K562 (cell line): ENCODE data around the gene PIM3. TPM values are rescaled to one million over a fixed set of nuclear protein-coding genes. Genes with fewer than 3 reads are reported as not detected.

ENCODE experiments used
- COPS2 ChIP-seq: fragments of 450-650 bp; conservative IDR thresholded peaks from 2 replicates; pipeline ENCODE4 v1.6.1; 2016; ENCODE audit warnings: mild to moderate bottlenecking, moderate library complexity
- E2F8 ChIP-seq: fragments of 450-650 bp; IDR thresholded peaks from 2 replicates; pipeline ENCODE4 v1.7.1; 2018; ENCODE audit warnings: mild to moderate bottlenecking, low read depth; ENCODE audit not compliant: partially characterized antibody
- ERF ChIP-seq: fragments of 450-650 bp; formaldehyde crosslinking; IDR thresholded peaks from 2 replicates; pipeline ENCODE4 v1.4.0; 2020; ENCODE audit warnings: mild to moderate bottlenecking, mixed read lengths
- HDAC1 ChIP-seq, 2 experiments: fragments of 450-650 bp; IDR thresholded peaks; 2 replicates each; pipeline ENCODE4 v1.6.1; 2016 to 2017; ENCODE audit warnings: inconsistent platforms in 1 of 2, mild to moderate bottlenecking in 1 of 2, moderate library complexity in 1 of 2
- HMG20B ChIP-seq: fragments of 250-450 bp; sonication (Bioruptor Pico); IDR thresholded peaks from 2 replicates; pipeline ENCODE4 v1.5.0; 2021; ENCODE audit warnings: mild to moderate bottlenecking
- LARP7 ChIP-seq: fragments of 450-650 bp; IDR thresholded peaks from 2 replicates; pipeline ENCODE4 v1.6.1; 2016
- NKRF ChIP-seq: fragments of 450-650 bp; IDR thresholded peaks from 2 replicates; pipeline ENCODE4 v1.6.1; 2016; ENCODE audit warnings: borderline replicate concordance
- SLC30A9 ChIP-seq: fragments of 250-450 bp; sonication (Bioruptor Pico); IDR thresholded peaks from 2 replicates; pipeline ENCODE4 v1.8.0; 2022; ENCODE audit warnings: mild to moderate bottlenecking, moderate library complexity
- THRB ChIP-seq: fragments of 450-650 bp; formaldehyde crosslinking; conservative IDR thresholded peaks from 2 replicates; pipeline ENCODE4 v1.4.0; 2022; ENCODE audit warnings: mild to moderate bottlenecking, missing genetic modification characterization
- TSC22D4 ChIP-seq: fragments of 450-650 bp; IDR thresholded peaks from 2 replicates; pipeline ENCODE4 v1.6.1; 2016; ENCODE audit warnings: missing genetic modification characterization, missing biosample characterization, control low read depth
- ZBTB11 ChIP-seq, 3 experiments: fragments of 200-800 bp in 1 of 3; fragments of 250-450 bp in 1 of 3; fragments of 450-650 bp in 1 of 3; sonication (Bioruptor Pico) in 1 of 3; sonication (Bioruptor generic) in 1 of 3; formaldehyde crosslinking in 1 of 3; IDR thresholded peaks; 2 replicates each; pipeline versions ENCODE4 v1.6.1 to v1.8.0; 2016 to 2022; ENCODE audit warnings: mild to moderate bottlenecking in 2 of 3, missing genetic modification characterization in 2 of 3, missing compliant biosample characterization in 1 of 3, moderate library complexity in 1 of 3
- ZNF408 ChIP-seq: fragments of 250-450 bp; sonication (Bioruptor Pico); IDR thresholded peaks from 2 replicates; pipeline ENCODE4 v1.4.0; 2020; ENCODE audit warnings: low read depth, mild to moderate bottlenecking, moderate library complexity
- ZNF79 ChIP-seq: fragments of 250-450 bp; sonication (Bioruptor Pico); IDR thresholded peaks from 2 replicates; pipeline ENCODE4 v1.4.0; 2020; ENCODE audit warnings: low read depth, mild to moderate bottlenecking, moderate library complexity
- polyA plus RNA-seq, 8 experiments: library from polyadenylated mRNA; depleted of rRNA in 4 of 8; stranded (reverse) in 5 of 8; unstranded in 3 of 8; fragments of >200 nt; fragmentation: Nextera tagmentation in 2 of 8; fragmentation: Illumina TruSeq in 1 of 8; extraction: Ambion mirVana in 2 of 8; extraction: Trizol in 1 of 8; gene quantifications; 2 replicates each; pipeline versions ENCODE4 v1.2.1 to v1.2.3, GENCODE V29; 2011 to 2014; ENCODE audit warnings: inconsistent platforms in 1 of 8, missing spikeins in 1 of 8
- total RNA-seq, 7 experiments: library from RNA; depleted of rRNA in 6 of 7; stranded (reverse); fragments of >200 nt in 6 of 7; fragmentation: Illumina TruSeq in 2 of 7; extraction: Trizol in 2 of 7; gene quantifications; 2 replicates each; pipeline versions ENCODE4 v1.2.1 to v1.2.3, GENCODE V29; 2011 to 2021; ENCODE audit warnings: low replicate concordance in 1 of 7

PIM3 gene
- total and polyA plus RNA-seq, 9 of the 15 experiments (the other 6 are each of a cell fraction or from before 2014, with no cell fraction given), result 0.24 to 40.5 (median 5.3) TPM

- TF ChIP-seq THRB, result no peak
- no peak for TF ChIP-seq HMG20B (CRISPR knock-in tag)
- no peak for TF ChIP-seq HDAC1 (IDR thresholded peaks at IDR 0.05)
- TF ChIP-seq SLC30A9, result no peak
- no peak for TF ChIP-seq E2F8
- no peak for TF ChIP-seq ZBTB11 (CRISPR knock-in tag; IDR thresholded peaks at IDR 0.05)
- no peak for TF ChIP-seq LARP7
- no peak for TF ChIP-seq ZNF79
- TF ChIP-seq TSC22D4, result no peak
- TF ChIP-seq NKRF, result no peak
- no peak for TF ChIP-seq COPS2
- no peak for TF ChIP-seq ZNF408 (CRISPR knock-in tag)
- no peak for TF ChIP-seq ERF
Measured at GRCh38 chr22:49936018-49936972, 24.3 kb upstream of the PIM3 start (continued).
